ENCODE data around the gene RAB40C.

Gene RAB40C

DNA sequence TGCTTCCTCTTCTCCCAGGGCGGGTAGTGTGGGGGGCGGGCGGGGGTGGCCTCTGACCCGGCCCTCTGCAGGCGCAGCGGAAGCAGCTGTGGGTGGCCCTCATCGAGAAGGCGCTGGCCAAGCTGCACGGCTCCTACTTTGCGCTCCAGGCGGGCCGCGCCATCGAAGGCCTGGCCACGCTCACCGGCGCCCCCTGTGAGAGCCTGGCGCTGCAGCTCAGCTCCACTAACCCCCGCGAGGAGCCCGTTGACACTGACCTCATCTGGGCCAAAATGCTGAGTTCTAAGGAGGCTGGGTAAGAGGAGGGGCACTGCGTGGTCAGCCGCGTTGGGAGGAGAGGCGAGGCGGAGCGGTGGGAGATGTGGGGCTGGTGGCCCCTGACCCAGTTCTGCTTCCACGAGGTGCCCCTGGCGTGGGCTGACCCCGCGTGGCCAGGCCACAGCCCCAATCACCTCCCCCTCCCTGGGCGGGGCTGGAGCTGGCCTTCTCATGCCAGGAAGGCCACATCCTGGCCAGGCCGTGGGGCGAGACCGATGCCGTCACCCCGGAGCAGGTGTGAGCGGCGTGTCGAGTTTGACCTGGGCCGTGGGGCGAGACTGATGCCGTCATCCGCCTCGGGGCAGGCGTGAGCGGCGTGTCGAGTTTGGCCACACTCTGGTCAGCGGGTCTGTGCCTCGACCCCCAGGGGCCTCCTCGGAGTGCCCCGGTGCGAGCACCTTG lies 40.2 kb upstream of the RAB40C start:
- no peak for DNase-seq (ENCODE audit: low spot score)
- in situ Hi-C loops (cut with MboI; ENCODE audit: low pct_unique_long_range_greater_than_20kb, low sequenced_read_pairs, unreplicated experiment): no loop called here
- TF ChIP-seq, protein P1, sequence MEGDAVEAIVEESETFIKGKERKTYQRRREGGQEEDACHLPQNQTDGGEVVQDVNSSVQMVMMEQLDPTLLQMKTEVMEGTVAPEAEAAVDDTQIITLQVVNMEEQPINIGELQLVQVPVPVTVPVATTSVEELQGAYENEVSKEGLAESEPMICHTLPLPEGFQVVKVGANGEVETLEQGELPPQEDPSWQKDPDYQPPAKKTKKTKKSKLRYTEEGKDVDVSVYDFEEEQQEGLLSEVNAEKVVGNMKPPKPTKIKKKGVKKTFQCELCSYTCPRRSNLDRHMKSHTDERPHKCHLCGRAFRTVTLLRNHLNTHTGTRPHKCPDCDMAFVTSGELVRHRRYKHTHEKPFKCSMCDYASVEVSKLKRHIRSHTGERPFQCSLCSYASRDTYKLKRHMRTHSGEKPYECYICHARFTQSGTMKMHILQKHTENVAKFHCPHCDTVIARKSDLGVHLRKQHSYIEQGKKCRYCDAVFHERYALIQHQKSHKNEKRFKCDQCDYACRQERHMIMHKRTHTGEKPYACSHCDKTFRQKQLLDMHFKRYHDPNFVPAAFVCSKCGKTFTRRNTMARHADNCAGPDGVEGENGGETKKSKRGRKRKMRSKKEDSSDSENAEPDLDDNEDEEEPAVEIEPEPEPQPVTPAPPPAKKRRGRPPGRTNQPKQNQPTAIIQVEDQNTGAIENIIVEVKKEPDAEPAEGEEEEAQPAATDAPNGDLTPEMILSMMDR (IDR thresholded peaks at IDR 0.05; ENCODE audit: extremely low read depth, insufficient read depth, missing control alignments): no peak

DNA sequence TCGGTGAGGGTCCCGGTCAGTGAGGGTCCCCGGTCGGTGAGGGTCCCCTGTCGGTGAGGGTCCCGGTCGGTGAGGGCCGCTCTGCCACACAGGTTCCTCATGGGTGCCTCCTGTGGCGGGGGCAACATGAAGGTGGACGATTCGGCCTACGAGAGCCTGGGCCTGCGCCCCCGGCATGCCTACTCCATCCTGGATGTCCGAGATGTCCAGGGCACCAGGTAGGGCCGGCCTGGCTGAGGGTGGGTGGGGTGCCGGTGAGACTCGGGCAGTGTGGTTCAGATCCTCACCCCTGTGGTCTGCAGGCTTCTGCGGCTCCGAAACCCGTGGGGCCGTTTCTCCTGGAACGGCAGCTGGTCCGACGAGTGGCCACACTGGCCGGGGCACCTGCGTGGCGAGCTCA lies 38.7 kb upstream of the RAB40C start:
- TF ChIP-seq, protein P1 (IDR thresholded peaks at IDR 0.05; ENCODE audit: extremely low read depth, insufficient read depth, missing control alignments): no peak
- in situ Hi-C loops (cut with MboI; ENCODE audit: low pct_unique_long_range_greater_than_20kb, low sequenced_read_pairs, unreplicated experiment): no loop called here
- DNase-seq (ENCODE audit: low spot score): no peak

DNA sequence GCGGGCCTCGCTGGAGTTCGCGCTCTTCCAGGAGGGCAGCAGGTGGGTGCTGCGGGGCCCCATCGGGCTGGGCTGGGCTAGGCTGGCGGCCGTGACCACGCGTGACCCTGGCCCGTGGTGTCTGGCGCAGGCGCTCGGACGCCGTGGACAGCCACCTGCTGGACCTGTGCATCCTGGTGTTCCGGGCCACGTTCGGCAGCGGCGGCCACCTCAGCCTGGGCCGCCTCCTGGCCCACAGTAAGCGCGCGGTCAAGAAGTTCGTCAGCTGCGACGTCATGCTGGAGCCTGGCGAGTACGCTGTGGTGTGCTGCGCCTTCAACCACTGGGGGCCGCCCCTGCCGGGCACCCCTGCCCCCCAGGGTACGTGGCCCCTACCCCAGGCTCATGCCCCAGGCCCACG lies 37.7 kb upstream of the RAB40C start:
- no peak for DNase-seq (ENCODE audit: low spot score)
- TF ChIP-seq, protein P1 (IDR thresholded peaks at IDR 0.05; ENCODE audit: extremely low read depth, insufficient read depth, missing control alignments): no peak
- in situ Hi-C loops (cut with MboI; ENCODE audit: low pct_unique_long_range_greater_than_20kb, low sequenced_read_pairs, unreplicated experiment): no loop called here

DNA sequence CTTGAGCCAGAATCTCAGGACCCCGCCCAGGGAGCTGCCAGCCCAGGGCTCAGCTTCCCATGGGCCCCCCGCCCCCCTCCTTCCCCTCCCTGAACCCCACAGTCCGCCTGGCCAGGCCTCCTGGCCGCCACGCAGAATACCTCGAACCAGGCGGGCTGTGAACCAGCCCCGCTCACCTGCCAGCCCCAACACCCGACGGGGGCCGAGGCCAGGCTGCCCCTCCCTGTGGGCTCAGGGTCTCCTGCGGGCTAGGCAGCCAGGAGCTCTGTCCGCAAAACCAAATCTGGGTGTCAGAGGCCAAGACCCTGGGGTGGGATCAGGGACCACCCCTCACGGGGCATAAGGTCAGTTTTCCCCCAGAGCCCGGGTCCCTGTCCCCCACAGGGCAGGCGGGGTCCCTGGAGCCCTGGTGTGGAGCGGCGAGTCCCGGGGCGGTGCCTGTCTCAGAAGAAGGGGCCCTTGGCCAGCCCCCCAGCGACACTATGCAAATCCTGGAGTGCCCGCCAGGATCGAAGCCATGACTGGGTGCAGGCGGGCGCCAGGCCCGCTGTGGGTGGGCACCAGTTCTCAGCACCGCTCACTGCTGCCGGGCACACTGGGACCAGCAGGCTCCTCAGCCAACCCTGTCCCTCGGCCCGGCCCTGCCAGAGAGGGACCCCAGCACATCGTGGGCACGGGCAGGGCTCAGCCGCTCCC lies 36.1 kb upstream of the RAB40C start:
- no peak for DNase-seq (ENCODE audit: low spot score)
- in situ Hi-C loops (cut with MboI; ENCODE audit: low pct_unique_long_range_greater_than_20kb, low sequenced_read_pairs, unreplicated experiment): no loop called here
- TF ChIP-seq, protein P1 (IDR thresholded peaks at IDR 0.05; ENCODE audit: extremely low read depth, insufficient read depth, missing control alignments): no peak

DNA sequence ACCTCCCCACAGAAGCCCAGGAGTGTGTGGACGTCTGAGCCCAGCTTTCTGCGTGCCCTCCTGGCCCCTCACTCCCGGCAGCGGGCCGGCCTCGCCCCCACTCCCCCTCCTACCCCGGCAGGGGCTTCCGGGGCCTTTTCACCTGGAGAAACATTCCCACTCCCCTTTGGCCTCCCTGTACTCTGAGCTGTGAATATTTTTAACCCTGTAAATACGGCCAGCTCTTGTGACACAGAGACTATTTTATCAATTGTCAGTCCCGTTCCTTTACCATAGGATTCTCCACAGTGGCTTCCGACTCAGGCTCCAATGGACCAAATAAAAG lies 35.6 kb upstream of the RAB40C start:
- TF ChIP-seq, protein P1 (IDR thresholded peaks at IDR 0.05; ENCODE audit: extremely low read depth, insufficient read depth, missing control alignments): no peak
- in situ Hi-C loops (cut with MboI; ENCODE audit: low pct_unique_long_range_greater_than_20kb, low sequenced_read_pairs, unreplicated experiment): no loop called here
- DNase-seq (ENCODE audit: low spot score): no peak

DNA sequence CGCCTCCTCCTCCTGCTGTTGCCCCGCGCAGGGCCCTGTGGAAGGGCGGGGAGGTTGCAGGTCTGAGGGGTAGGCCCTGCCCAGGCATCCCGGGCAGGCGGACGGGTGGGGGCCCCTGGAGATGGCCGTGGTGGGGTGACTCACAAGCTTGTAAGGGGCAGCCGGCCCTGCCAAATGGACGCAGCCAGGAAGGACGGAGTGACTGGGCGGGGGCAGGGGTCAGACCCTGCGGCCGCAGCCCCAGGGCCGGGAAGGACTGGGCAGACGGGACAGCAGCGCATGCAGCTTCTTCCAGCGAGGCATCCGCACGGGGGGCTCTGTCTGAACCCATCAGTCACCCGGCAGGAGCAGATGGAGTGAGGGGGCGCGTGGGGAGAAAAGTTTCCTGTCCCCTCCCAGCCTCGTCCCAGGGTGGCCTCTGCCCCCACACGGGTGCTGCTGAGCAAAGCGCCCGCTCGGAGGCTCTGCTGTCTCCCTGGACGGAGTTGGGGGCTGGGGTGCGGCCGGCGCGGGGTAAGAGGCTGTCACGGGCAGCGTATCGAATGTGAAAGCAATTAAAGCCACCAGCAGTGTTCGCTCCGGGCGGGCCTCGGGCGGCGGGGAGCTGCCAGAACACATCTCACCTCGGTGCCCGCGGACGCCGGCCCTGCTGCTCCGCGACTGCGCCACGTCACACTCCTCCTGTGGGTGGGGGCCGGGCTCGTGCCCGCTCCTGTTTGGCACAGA lies 35.1 kb upstream of the RAB40C start:
- DNase-seq (ENCODE audit: low spot score): no peak
- TF ChIP-seq, protein P1 (IDR thresholded peaks at IDR 0.05; ENCODE audit: extremely low read depth, insufficient read depth, missing control alignments): no peak
- in situ Hi-C loops (cut with MboI; ENCODE audit: low pct_unique_long_range_greater_than_20kb, low sequenced_read_pairs, unreplicated experiment): no loop called here

Data from GM13977 (cell line).